DLD1 (cell line): Measurements from ENCODE around the gene PCDHA1.

Experiments used
- in situ Hi-C: cut with HindIII; loops from 2 replicates; pipeline ENCODE4 v1.10.0; 2017; ENCODE audit warnings: low sequenced_read_pairs

The PCDHA1 gene

GRCh38 chr5:140916325-140916724 lies 130.4 kb downstream of the PCDHA1 start:
- in situ Hi-C loops, result no loop called here

GRCh38 chr5:140923601-140924000 lies 137.7 kb downstream of the PCDHA1 start:
- in situ Hi-C loops, result no loop called here

- in situ Hi-C loops, result no loop called here
These were observed 140.0 kb downstream of the PCDHA1 start, which contains the start of gene PCDHAC1 for GRCh38 chr5:140925806-140926442. Gene PCDHAC1, plus strand, starts transcription at chr5:140926299. Its CDS starts 594 bp downstream, at chr5:140926893.

- in situ Hi-C loops, result no loop called here
These were observed 140.7 kb downstream of the PCDHA1 start for GRCh38 chr5:140926443-140927227.

- in situ Hi-C loops, result no loop called here
These were observed 141.3 kb downstream of the PCDHA1 start for GRCh38 chr5:140927228-140927573.

GRCh38 chr5:140934964-140935606 lies 149.1 kb downstream of the PCDHA1 start:
- in situ Hi-C loops, result no loop called here

- in situ Hi-C loops, result no loop called here
These were observed 160.6 kb downstream of the PCDHA1 start for GRCh38 chr5:140946578-140946977.

GRCh38 chr5:140951636-140952035 lies 165.7 kb downstream of the PCDHA1 start:
- in situ Hi-C loops, result no loop called here

GRCh38 chr5:140953234-140953633 lies 167.3 kb downstream of the PCDHA1 start:
- in situ Hi-C loops, result no loop called here

- in situ Hi-C loops, result no loop called here
These were observed 176.2 kb downstream of the PCDHA1 start for GRCh38 chr5:140962190-140962589.

- in situ Hi-C loops, result no loop called here
These were observed 178.4 kb downstream of the PCDHA1 start for GRCh38 chr5:140964356-140964755.

- in situ Hi-C loops, result no loop called here
These were observed 180.0 kb downstream of the PCDHA1 start for GRCh38 chr5:140965905-140966292.

GRCh38 chr5:140966293-140967225 lies 180.6 kb downstream of the PCDHA1 start, which contains the start of gene PCDHAC2:
Gene PCDHAC2, plus strand, starts transcription at chr5:140966476. Its CDS starts 291 bp downstream, at chr5:140966767.
- in situ Hi-C loops, result no loop called here

GRCh38 chr5:140967226-140967893 lies 181.4 kb downstream of the PCDHA1 start:
- in situ Hi-C loops, result no loop called here

- in situ Hi-C loops, result no loop called here
These were observed 183.9 kb downstream of the PCDHA1 start for GRCh38 chr5:140969880-140970279.

- in situ Hi-C loops, result no loop called here
These were observed 187.6 kb downstream of the PCDHA1 start for GRCh38 chr5:140973550-140973949.

GRCh38 chr5:140977003-140977402 lies 191.1 kb downstream of the PCDHA1 start:
- in situ Hi-C loops, result no loop called here

GRCh38 chr5:140978260-140978659 lies 192.3 kb downstream of the PCDHA1 start:
- in situ Hi-C loops, result no loop called here

- in situ Hi-C loops, result no loop called here
These were observed 193.0 kb downstream of the PCDHA1 start for GRCh38 chr5:140978983-140979382.

GRCh38 chr5:140982083-140982716 lies 196.3 kb downstream of the PCDHA1 start:
- in situ Hi-C loops, result no loop called here
